NCI-H510A treated with DMSO at 0.1 percent for 48 hours (cell line): ENCODE data around the gene KLC4.
"Not testable (repeated sequence)": the region's sequence is repeated elsewhere in the genome, so short reads cannot be mapped to it uniquely, and the experiment has no call there.

ENCODE experiments used
- DNase-seq: peaks from one replicate; lab custom pipeline; 2025; lab: John Stamatoyannopoulos, UW

KLC4 gene

DNA sequence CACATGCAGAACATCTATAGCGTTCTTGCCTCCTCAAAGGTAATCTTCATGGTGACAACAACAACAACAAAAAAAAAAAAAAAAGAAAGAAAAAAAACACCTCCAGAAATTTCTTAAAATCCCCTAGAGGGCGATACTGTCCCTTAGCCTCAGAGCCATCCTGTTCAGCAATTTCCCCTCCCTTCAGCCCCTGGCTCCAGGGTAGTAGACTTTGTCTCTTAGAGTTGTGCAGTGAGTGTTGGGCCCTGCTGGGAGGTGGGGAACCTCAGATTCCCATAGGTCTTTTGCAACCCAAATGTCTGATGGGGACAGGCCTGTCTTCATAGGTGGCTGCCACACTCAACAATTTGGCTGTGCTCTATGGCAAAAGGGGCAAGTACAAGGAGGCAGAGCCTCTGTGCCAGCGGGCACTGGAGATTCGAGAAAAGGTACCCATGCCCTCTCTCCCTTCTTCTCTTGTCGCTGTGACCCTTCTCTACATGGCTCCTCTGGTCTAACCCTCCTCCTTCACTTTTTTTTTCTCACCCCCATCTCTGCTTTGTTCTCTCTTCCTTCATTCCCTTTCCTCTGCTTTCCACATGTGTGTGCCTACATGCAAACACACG lies 10.7 kb downstream of the KLC4 start:
- DNase-seq: peak; percentile 47

DNA sequence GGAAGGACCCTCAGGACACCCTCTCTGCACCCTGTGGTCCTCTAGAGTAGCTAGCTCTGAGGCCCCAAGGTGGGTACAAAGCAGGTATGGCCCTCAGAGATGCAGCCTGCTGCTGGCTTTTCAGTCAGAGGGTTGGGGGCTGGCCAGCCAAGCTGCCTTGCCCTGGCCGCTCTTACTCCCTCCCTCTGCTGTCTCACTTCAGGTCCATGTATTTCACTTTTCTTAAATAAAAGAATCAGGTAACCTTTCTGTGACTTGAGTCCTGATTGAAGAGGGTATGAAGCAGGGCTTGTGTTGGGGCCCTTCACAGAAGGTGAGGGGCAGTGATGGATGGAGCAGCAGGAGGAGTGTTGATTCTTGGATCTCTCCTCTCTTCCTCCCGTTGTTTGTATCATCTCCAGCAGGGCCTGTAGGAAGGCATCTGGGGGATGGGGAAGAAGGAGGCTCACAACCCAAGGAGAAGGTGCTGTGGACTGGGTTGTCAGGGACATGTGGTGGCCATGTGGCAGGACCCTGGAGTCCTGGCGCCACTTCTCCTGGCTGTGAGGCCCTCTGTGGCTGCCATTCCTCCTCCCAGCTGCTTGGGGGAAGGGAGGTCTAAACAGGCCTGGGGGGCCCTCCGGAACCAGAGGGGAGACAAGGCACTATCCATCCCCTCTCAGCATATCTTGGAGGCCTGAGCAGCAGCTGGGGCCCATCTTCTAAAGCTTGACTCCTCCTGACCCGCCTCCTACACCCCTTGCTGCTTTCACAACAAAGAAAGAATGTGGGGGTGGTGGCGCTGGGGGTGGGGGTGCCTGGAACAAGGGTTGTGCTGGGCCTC lies 15.6 kb downstream of the KLC4 start:
- DNase-seq: no peak

DNA sequence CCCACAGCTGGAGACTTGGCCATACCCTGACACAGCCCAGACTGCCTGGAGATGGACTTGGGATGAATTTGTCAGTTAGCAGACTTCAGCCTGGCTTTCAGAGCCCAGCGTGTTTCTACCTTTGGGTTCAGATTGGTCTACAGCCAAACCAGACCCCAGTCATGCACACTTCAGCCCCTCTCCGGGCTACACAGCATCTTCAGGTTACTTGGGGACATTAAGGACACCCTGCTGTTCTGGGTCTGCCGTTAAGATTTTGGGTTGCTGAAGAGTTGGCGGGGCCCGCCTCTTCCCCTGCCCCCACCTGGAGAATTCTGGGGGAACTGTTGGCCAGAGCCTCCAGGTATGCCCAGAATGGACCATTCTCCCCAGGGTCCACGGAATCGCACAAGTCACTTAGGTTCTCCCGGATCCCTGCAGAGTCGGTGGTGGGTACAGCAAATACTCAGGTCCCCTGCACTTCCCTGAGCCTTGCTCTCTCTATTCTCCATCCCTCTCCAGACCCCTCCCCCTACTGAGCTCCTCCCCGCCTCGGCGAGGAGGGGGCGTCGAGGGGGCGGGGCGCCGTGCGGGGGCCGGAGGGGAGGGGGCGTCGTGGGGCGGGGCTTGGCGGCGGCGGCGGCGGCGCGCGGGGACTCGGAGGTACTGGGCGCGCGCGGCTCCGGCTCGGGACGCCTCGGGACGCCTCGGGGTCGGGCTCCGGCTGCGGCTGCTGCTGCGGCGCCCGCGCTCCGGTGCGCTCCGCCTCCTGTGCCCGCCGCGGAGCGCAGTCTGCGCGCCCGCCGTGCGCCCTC lies 16.4 kb downstream of the KLC4 start, which contains the start of gene PTK7:
TSS of gene PTK7 (plus strand) at position 645 of the 794 bp plus-strand sequence. CDS start 175 bp downstream, outside the sequence.
- peak; percentile 92 for DNase-seq

DNA sequence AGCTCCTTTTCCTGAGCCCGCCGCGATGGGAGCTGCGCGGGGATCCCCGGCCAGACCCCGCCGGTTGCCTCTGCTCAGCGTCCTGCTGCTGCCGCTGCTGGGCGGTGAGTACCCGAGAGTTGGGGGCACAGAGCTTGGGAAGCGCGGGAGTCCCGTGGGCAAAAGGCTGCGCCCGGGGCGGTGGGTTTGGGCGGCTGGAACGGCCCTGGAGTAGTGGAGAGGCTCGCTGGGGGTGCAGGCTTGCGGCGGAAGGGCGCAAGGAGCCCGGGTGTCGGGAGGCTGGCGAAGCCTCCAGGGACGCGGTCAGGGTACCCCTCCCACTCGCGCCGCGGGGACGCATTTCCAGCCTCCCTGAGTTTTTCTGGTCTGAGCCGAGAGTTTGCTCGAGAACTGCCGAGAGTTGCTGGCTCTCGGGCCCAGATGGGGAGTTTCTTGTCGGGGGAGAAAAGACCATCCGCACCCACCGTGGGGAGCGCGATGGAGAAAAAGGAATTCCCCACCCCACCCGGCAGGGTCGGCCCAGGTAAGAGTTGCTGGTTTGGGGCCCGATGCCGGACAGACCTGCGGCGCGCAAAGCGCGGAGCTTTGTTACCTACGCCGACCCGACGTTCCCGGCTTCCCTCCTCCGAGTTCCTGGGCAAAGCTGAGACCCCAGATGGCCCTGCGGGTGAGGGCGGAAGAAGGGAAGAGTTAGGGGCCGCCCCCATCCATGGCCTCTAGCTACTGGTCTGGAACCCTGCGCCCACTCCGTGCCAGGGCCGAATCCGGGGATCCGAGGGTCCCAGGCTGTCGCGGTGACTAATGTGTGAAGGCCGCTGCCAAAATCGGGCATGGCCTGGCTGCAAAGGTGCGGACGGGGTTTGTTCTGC lies 17.3 kb downstream of the KLC4 start:
- peak; percentile 66 for DNase-seq

DNA sequence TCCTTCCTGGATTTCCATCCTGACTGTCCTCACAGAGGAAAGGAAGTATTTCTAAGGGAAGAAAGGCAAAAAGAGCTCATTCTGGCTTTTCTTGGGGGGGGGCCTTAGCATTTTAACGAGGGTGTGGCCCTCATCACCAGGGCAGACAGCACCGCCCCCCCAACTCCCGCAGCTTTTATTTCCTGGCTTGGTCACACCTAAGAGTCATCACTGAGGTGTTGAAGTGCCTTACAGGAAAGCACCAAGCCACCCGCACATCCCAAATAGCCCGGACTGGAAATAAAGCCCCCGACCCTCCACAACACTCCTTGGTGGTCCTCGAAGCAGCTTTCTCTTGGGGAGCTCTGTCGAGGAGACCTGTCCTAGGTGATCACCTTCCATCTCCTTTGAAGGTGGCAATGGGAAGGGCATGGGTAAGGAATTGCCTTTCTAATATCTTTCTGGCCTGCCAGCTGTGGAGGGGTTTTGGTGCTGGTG lies 17.9 kb downstream of the KLC4 start:
- DNase-seq: no peak

DNA sequence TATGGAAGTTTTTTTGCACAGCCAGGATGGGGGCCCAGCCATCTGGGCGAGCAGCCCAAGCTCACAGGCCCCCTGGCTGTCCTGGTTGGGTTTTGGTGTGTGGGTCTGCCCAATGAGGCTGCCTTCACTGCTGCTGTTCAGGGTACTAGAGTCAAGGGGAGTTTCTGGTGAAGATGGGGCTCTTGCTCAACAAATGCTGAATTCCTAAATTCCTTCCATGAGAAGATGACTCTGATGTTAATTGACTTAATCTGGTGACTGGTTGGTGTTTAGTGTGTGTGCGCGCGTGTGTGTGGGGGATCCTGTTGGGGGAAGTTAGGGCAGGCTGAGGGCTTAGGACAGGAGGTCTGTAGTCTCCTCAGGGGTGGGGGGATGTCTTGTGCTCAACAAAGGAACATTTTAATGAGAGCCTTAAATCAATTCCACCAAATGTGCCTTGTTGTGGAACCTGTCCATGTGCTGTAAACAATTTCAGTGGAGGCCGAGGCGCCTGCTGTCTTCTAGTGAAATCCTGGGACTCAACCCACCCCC lies 18.6 kb downstream of the KLC4 start:
- DNase-seq: no peak

DNA sequence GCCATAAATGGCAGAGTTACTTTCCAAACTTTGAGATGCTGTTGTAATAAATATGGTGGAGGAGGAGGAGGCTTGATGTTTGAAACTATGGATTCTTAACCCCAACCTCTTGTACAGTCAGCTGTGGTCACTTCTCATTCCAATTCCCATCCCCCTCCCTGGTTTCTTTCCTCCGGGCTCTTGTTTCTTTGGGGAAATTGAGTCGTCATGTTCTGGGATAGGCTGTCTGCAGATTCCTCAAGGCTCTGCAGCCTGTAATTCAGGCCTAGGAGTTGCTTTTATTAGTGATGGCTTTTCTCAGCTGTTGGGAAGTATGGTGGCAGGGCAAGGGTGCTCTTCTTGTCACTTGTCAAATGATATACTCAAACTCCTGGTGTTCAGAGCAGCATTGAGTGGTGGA lies 19.3 kb downstream of the KLC4 start:
- no peak for DNase-seq

DNA sequence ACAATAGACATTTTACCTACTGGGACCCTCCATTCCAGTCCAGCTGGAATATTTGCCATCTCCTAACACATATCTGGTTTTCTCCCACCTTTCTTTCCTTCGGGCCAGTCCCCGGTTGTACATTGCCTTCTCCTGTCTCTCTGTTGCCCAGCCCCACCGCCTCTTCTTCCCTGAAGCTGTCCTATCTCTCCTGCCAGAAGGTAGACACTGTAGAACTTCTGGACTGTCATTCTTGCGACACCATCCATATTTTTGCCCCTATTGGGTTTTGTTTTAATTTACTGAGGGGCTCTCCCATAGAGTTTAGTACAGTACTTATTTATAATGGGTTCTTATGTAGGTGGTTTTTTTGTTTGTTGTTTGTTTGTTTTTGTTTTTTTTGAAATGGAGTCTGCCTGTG lies 21.6 kb downstream of the KLC4 start:
- no peak for DNase-seq

DNA sequence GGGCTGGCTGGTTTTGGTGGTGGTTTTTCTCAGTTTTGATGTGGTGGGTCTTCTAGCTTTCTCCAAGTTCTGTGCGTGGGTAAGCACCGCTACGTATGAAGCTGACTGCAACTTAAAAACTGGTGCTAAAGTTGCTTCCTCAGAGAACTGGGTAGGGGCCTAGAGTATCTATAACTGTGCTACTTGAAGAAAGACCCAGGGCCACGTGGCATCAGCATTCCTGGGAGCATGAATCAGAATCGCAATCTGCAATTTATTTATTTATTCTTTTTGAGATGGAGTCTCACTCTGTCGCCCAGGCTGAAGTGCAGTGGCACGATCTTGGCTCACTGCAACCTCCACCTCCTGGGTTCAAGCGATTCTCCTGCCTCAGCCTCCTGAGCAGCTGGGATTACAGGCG lies 22.5 kb downstream of the KLC4 start:
- DNase-seq: not testable (repeated sequence)

DNA sequence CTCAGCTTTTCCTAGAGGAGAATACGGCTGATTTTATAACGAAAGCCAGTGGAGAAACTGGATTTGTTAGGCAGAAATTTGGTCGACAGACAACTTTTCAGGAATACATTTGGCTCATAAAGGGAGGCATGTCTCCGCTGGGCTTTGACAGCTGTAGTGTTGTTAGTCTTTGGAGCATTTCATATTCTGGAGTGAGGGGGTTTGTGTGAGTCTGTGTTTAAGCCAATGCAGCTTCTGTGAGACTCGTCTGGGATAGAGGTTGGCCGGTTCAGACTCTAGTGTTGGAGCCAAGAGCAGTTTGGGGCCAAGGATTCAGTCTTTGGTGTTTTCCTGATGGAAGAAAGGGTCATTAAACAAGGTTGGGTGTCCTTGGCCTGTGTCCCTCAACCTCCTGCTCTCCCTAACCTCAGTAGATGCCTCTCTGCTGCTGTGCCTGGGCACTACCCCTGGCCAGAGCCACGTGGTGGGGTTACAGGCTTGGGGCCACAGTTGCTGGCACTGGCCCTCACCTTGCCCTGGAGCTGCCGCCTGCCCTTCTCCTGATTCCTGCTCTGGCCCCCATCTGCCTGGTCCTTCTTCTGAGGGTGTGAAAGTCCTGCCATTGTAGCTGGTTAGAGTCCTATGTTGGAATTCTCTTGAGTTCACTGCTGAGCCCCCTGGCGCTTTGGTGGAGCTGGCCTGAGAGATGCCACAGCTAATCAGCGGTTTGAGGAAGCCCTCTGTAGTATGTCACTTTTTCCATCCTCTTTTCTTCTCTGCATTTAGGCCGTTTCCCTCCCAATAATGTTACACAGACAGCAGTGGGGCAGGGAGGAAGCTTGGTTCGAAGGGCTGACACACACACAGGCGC lies 23.6 kb downstream of the KLC4 start:
- no peak for DNase-seq

DNA sequence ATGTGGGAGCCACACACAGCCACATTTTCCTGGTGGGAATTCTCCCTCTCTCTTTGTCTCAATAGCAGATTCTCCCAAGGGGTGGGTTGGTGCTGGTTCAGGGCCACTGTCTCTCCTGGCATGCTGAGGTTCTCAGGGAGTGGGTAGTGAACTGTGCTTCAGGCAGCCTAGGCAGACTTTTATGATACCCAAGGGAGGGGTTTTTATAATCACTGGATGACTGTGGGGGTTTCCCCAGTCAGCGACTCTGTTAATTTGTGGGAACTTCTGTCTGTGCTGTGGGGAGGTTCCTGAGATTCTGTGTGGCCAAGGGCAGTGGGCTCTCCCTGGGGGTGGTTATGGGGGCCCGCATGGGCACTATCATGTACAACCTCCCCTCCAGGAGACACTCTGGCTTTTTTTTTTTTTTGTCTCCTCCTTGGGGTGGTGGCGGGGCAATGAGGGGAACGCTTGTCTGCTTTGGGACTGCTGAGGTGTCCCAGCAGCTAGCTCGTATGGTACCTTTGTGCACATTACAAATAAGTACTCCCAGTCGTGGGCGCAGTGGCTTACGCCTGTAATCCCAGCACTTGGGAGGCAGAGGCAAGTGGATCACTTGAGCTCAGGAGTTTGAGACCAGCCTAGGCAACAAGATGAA lies 26.7 kb downstream of the KLC4 start:
- no peak for DNase-seq

DNA sequence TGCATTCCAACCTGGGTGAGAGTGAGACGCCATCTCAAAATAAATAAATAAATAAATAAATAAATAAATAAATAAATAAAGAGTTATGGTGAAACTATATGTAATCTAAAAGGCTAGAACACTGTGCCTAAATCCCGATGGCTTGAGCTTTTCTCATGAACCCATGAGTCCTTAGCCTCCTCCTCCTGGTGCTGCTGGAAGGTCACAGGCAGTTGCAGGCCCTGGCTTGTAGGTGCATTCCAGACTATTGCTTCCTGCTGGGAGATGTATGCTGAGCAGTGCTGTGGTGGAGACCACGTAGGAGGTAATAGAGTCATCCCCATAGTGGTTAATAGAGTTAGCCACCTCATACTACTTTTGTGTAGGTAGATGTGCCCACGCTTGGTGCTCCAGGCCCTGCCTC lies 29.2 kb downstream of the KLC4 start:
- no peak for DNase-seq

DNA sequence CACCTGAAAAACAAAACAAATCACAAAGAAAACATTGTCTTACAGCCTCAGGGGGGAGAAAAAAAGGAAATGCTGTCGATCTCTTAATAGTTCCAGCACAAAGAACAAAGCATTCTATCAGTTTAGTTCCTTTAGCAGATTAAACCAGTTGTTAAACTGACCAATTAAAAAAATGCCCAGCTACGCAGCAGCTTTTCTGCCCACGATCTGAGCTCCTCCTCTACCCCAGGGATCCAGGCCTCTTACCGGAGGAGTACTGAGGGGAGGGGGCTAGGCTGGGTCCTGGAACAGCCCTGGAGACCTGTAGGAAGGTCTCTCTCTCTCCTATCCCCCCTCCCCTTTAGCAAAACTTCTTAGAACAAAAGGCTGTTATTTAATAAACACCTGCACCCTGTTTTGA lies 30.0 kb downstream of the KLC4 start:
- no peak for DNase-seq

DNA sequence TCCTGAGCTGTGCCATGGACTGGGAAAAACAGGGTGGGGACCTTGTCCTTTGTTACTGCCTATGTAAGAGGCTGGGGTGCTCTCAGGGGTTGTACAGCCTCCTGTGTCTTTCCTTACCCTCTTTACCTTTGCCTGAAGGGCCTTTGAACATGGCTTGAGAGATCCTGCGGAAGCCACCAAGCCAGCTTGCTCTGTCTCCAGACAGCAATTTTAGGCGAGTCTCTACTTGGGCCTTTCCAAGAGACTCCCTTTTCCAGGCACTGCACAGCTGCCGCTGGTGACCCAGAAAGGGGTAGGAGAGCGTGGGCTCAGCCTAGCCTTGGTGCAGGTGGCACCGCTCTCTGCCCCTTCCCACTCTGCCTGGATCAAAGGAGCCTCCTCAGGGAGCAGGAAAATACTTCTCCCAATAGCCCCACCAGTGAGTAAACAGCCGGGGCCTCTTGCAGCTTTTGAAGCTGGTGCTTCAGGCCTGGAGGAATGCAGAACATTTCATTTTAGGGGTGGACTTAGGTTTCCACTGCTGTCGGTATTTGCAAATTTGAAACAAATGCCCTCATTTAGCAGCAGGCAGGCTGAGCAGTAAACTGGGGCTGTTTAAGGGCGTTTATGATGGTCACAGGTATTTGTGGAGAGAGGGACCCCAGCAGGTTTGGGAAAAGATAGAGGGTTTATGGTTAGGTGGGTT lies 30.6 kb downstream of the KLC4 start:
- DNase-seq: peak; percentile 44

DNA sequence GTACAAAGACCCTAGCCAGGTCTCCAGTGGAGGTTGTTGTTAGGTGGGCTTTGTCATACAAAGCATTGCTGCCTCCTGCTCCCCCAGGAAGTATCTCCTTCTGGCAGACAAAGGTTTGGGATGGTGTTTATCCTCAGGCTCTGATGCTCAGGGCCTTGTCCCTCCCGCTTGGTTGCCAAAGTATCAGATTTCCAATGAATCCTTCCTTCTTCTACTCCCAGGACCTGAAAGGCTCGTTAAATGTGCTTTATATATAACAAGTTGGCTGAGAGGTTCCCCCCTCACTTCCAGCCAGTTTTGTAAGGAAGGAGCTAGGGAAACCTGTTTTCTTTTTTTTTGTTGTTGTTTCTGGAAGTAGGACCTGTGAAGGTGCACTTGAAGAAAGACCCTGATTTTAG lies 31.1 kb downstream of the KLC4 start:
- peak; percentile 62 for DNase-seq

DNA sequence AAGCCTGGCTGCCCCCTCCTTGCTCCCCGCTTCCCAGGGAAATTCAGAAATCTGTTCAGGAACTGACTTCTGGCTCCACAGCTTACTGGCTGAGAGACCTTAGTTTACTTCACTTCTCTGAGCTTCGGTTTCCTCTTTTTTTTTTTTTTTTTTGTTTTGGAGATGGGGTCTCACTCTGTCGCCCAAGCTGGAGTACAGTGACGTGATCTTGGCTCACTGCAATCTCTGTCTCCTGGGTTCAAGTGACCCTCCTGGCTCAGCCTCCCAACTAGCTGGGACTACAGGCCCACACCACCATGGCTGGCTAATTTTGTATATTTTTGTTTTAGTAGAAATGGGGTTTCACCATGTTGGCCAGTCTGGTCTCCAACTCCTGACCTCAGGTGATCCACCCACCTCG lies 31.6 kb downstream of the KLC4 start:
- DNase-seq: no peak

DNA sequence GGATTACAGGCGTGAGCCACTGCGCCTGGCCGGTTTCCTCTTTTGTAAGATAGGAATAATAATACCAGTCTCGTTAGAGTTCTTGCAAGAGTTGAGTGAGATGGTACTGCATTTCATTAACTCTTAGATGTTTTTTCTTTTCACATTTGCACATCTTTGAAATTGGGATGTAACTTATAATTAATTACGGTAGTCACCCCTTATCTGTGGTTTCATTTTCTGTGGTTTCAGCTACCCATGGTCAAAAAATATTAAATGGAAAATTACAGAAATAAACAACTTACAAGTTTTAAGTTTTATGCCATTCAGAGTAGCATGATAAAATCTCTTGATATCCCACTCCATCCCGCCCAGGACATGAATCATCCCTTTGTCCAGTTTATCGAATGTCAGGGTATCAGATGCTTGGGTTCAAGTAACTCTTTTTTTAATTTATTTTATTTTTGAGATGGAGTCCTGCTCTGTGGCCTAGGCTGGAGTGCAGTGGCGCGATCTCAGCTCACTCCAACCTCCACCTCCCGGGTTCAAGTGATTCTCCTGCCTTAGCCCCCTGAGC lies 32.1 kb downstream of the KLC4 start:
- DNase-seq: no peak

DNA sequence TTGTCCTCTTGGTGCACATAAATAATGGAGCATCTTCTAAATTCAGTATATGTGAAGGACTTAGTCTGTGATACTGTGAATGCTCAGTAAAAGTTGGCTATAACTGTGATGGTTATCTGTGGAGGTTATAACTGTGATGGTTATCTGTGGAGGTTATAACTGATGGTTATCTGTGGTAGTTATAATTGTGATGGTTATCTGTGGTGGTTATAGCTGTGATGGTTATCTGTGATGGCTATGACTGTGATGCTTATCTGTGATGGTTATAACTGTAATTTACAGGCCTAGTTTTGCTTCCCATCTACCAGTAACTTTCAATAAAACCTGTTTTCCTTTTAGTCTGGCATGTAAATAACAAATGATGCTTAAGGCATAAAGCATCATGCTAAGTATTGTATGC lies 33.2 kb downstream of the KLC4 start:
- no peak for DNase-seq
